SKM-1 (cell line): ENCODE results near the gene LYZL2.
"Not testable (repeated sequence)": the region's sequence is repeated elsewhere in the genome, so short reads cannot be mapped to it uniquely, and the experiment has no call there.

Source experiments
- DNase-seq: peaks from one replicate; lab custom pipeline; 2025; ENCODE audit not compliant: unreplicated experiment; lab: John Stamatoyannopoulos, UW

LYZL2 gene

DNA sequence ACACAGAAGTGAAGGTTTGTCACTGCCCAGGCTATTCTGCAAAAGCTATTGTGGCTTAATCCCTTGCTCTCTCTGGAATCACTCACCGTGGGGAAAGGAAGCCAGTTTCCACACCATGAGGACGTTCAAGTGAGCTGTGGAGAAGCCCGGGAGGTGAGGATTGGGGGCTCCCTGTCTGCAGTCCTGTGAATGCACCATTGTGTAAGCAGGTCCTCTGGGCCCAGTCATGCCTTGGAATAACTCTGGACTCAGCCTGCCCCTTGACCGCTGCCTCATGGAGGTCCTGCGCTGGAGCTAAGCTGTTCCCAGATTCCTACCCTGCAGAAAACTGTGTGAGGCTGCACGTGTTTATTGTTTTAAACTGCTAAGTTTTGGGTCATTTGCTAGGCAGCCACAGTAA lies 33.5 kb downstream of the LYZL2 start:
- no peak for DNase-seq

DNA sequence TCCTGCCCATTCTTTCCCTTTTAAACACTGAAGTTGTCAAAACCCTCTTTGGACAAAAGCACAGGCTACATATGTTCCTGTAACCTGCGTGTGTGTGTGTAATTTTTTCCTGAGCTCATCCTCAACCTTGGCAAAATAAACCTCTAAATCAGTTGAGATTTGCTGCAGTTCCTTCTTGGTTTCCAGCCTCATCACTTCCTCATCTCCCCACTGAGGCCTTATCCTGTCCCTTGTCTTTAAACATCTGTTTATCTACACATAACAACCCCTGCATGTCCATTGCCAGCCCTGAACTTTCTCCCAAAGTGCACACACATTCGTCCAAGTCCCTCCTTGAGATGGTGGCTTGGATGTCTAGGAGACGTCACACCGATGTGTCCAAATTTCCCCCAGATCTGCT lies 35.5 kb downstream of the LYZL2 start:
- DNase-seq: no peak

DNA sequence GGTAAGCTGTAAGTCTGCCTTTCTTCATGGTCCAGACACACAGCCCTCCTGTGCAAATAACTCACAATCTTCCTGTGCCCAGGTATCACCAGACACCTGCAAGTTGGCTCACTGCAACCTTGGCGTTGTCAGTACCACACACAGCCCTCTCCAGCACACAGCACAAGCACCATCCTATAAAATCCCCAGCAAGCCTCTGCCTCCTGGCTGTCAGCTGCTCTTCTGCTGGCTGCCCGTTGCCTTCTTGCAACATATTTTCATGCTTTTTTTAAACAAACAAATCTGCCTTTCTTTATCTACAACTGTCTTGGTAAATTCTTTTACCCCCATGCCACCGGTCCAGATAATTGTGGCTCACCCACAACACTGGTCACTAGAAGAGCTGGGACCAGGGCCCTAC lies 36.8 kb downstream of the LYZL2 start:
- not testable (repeated sequence) for DNase-seq

DNA sequence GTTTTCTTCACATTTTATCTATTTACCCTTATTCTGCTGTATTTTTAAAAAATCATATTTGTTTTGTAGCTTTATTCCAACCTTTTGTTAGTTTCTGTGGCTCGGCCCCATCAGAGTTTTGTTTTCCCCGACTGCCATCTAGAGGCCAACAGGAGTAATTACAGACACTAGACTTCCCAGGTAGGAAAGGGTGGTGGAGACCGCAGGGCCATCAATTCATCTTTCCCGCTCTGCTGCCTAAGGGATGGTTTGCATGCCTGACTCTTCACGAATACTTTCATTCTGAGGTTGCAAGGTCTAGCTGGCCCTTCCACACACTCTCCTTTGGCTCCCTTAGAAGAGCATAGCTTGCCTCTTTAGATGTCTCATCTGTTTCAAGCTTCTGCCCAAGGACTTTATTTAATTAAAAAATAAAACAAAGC lies 38.3 kb downstream of the LYZL2 start:
- no peak for DNase-seq

DNA sequence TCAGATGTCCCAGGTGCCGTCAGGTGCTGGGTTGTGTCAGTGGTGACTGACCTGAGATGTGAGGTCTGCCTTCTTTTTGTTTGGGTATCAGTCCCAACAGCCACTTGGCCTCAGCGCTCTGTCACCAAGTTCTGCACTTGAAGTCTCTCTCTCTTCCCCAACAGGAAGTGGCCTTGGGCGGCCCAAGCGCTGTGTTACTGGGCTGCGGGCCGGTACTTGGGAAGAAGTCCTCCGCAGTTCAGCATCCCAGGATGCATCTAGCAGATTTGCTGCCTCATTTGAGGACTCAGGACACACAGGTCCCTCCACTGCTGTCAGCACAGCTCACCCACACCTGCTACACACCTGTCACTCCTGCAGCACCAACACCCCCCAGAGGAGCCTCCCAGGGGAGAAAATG lies 40.1 kb downstream of the LYZL2 start:
- no peak for DNase-seq

DNA sequence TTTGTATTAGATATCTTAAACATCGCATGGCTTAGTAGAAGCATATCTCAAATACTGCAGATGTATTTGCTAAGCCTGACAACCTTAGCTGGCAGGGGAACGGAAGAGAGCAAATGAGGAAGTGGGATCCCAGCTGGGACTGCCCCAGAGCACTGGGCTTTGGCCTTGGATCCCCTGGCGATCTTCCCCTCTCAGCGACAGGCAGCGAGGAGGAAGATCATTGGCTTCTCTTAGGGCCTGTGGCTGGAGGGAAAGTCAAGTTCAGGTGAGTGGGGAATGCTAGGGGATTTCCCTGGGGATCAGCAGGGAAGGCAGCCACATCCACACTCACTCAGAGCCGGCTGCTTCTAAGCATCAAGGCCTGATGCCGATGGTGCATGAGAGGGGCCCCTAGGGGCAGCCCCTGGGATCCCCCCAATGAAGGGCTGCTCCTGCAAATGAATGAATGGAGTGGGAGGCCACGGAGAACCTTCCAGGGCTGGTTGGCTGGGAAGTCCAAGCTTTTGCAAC lies 42.0 kb downstream of the LYZL2 start:
- peak; percentile 18 for DNase-seq

DNA sequence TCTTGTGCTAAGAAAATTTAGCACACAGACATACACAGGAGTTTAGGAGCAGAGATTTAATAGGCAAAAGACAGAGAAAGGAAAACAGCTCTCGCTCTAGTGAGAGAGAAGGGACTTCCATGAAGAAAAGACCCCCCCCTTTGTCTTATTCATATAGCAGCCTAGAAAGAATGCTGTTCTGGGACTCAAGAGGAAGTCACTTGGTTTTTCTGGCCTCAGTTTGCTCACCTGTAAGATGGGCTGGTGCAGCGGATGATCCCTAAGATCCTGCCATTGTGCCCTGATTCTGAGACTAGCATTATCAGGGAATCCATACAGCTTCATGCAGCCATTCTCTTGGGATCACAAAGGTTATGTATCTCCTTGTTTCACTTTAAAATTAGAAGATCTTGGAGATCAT lies 42.7 kb downstream of the LYZL2 start:
- DNase-seq: no peak

DNA sequence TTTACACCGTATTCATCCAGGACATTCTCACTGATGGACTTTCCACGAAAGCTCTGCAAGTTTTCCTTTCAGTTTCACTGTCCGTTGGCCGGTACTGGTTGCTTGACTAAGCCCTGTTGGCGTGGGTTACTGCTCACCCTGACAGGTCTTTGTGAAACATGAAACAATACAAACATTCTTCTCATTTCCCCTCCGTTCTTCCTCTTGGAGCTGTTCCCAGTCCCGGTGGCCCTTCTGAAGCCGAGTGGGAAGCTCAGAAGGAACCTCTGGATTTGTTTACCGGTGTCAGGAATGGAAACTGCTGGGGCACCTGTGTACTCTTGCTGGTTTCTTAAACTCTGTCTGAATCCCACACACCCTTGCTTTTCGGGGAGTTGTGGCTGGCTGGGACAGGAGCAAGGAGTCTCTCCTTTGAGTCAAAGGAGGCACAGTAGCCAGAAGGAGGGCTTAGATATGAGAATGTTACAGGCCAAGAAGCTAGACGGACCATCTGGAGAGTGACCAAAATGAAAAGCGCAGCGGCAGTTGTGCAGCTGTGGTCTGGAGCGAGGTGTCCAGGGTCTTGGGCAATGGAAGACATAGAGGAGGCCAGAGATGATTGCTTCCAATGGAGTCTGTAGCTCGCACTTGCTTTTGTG lies 45.7 kb downstream of the LYZL2 start:
- no peak for DNase-seq

DNA sequence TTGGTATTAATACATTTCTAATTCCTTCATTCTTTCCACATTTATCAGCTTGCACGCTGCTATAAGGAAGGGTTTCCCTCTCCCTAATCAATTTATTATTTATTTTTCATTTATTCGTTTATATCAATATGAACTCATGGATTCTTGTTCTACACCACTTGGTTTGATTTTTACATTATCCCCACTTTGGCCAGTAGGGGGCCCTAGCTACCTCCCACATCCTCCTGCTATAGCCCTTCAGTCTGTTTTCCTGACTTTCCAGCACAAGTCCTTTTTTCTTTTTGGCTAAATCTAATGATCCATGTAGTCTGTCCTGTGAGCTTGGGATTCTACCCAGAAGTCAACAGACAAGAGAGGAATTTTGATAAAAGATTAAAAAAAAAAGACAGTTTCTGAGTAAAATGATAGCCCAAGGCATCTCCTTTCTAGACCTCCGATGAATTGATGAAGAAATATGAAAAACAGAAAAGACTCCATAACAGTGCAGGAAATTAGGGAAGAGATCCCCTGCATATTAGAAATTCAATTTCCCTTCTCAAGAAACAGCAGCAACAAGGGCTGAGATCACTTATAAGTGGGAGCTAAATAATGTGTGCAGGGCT lies 47.7 kb downstream of the LYZL2 start:
- DNase-seq: no peak

DNA sequence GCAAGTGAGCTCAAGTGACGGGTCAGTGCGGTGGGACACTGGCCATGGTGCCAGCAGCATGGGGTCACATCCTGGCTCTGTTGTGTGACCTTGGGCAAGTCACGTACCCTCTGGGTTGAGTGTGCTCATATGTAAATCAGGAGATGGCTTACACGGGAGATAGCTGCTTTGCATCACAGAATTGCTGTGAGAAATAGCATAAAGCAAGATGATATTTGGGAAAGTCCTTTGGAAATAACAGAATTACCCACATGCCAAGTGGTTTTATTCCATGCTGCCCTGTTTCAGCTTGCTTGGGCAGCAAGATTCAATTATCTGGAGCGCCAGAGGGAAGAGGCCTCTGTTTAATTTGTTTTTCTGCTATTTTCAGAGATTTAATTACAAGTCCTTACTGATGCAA lies 48.9 kb downstream of the LYZL2 start:
- DNase-seq: no peak

DNA sequence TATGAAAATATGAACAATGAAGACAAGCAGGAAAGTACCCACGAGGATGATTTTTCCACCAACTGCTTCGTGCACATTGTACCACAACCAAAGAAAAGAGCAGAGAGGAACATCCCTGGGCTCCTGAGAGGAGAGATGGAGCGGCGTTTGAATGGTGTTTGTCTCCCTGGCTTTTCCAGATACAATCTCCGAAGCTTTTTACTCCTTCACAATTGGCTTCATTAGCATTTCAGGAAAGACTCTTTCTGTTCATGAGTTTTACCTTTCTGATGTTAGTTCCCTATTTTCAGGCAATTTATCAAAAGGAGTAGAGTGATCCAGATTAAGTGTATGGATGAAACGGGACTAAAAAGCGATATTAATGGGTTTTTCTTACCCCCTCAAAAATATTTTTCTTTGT lies 49.3 kb downstream of the LYZL2 start:
- no peak for DNase-seq

DNA sequence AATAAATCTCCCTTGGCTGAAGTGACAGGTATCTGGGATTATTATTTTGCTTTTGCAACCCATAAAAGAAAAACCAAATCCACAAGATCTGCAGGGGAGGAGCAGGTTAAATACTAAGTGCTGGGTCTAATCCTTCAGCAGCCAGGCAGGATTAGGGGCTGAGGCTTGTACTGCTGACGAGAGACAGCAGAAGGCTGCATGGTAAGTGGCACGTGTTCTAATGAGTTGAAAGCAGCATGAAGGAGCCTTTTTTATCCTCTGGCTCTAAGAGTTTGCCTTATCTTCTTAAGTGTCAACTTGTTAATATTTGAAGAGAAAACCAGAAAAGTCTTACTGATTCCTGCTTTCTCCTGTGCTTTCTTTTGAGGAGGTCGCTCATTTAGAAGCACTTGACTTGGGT lies 50.0 kb downstream of the LYZL2 start:
- DNase-seq: no peak

DNA sequence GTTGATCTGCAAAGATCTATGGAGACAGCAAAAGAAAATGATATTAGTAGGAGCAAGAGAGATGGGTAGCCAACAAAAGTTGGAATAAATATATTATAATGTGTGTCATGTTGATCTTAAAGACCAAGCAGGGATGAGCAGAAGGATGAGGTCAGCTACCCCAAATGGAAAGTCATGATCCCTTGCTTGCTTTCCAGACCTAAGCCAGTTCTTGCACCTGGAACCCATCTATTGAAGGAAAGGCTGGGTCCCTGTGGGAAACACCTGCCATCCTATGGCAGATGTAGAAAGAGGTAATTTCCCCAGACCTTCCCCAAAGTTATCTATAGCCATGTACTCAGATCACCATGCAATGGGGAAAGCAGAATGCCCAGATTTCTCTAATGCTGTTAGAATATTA lies 52.5 kb downstream of the LYZL2 start:
- DNase-seq: no peak

DNA sequence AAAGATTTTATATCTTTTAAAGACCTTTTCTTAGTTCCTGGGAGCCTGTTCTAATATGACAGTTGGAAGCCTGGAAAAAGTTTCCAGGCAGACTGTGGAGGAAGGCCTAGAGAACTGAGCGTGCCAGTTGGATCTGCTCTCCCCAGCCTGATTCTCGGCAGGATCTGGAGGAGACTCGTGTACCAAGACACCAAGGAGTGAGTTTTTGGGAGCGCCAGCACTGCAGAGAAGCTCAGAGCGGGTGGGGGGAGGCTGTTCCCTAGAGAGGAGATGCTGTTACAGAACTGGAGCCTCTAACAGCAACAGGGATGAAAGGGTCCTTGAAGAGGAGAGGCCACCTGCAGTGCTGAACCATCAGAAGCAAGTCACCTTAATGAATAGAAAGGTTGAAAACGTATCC lies 52.9 kb downstream of the LYZL2 start:
- no peak for DNase-seq

DNA sequence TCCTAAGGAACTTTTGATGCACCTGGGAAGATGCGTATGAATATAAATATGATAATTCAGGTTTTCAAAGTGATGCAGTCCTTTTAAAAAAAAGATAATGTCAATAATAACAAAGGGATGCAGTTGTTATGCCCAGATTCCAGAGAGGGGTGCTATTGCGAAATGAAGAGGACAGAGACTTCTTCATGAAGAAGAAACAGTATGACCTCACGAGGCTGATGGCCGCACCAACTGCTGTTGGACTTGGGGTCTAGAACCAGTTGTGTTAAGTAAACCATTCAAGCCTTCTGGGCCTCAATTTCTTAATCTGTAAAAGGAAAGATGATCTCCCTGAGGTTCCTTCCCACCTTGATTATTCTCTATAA lies 55.1 kb downstream of the LYZL2 start:
- no peak for DNase-seq

DNA sequence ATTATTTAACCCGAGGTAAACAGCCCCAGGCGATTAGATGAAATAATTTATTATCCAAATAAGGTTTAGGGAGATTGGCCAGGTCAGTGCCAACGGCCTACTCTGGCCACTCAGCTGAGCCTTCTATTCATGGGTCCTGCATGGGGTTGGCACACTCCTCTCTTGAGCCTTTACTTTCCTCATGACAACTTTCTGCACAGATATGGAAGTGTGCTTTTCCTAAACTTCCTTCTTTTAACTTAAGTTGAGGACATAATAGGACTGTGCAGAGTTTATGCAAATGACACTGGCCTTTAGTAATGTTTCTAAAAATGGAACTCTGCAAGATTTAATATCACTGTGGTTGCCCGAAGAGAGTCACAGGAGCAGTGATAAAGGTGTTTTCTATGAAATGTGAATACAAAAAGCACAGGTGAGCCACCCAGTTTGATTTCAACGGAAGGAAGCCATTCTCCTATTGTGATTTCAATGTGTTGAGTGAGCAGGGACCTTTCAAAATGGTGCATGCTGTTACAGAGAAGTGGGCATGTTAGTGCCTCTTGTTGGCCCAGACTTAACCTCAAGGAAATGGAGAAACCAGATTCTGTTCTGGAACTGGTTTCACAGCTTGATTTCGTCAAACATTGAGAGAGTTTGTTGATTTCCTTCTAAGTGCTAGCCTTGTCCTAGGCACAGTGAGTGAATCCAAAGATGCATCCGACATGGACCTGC lies 55.7 kb downstream of the LYZL2 start:
- DNase-seq: no peak

DNA sequence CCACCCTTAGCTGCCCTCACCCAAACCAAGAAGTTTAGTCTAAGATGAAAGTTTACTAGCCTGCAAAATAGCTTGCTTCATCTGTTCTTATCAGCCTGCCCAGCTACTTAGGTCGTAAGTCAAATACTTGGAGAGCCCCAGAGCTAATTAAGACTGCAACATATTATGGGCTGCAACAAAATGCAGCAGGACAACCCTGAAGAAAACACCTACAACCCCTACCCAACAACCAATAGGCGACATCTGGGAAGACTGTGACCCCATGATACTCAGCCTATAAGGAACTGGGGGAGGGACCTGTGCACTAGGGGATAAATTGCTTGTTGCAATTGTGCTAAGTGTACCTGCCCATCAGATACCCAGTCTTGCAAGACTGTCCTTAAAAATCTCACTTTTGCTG lies 64.1 kb downstream of the LYZL2 start:
- no peak for DNase-seq

DNA sequence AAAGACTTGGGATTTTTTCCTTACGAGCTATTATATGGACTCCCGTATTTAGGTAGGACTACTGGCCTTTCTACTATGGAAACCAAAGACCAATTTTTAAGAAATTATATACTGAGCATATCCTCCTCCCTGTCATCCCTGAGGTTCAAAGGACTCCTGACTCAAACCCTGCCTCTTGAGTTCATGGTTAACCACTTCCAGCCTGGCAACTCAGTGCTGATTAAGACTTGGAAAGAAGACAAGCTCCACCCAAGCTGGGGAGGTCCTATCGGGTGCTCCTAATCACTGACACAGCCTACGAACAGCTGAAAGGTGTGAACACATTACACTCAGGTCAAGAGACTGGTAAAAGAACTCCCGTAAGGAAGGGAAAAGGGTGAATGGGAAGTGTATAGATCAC lies 66.8 kb downstream of the LYZL2 start:
- no peak for DNase-seq
